SK-N-MC (cell line): ENCODE data around the gene SORBS1.

Experiments
- DNase-seq: peaks from one replicate; pipeline ENCODE4 v3.0.0-alpha.2; 2011; ENCODE audit warnings: low read depth, low spot score
- H3K27ac ChIP-seq: fragments of 200-600 bp; sonication (generic); 2 replicates; pipeline ENCODE4 v1.5.1; 2016; ENCODE audit warnings: mixed run types
- H3K36me3 ChIP-seq: fragments of 200-600 bp; sonication (generic); 2 replicates; pipeline ENCODE4 v1.6.1; 2017; ENCODE audit warnings: antibody characterized with exemption, low read length, mixed read lengths; ENCODE audit not compliant: insufficient read depth
- H3K4me3 ChIP-seq: fragments of 200-600 bp; sonication (generic); 2 replicates; pipeline ENCODE4 v1.5.1; 2016
- H3K9ac ChIP-seq: fragments of 200-600 bp; sonication (generic); 2 replicates; pipeline ENCODE4 v1.8.0; 2017; ENCODE audit warnings: mixed run types, mixed read lengths; ENCODE audit not compliant: insufficient read length
- H3K9me3 ChIP-seq: fragments of 200-600 bp; sonication (generic); 2 replicates; pipeline ENCODE4 v1.6.1; 2017; ENCODE audit warnings: low read depth, mild to moderate bottlenecking, antibody characterized with exemption, low read length, moderate library complexity, mixed read lengths
- EZH2 ChIP-seq: fragments of 200-600 bp; sonication (generic); IDR thresholded peaks from one replicate; pipeline ENCODE4 v1.6.1; 2017; ENCODE audit warnings: antibody characterized with exemption
- FOXP2 ChIP-seq: optimal IDR thresholded peaks from 2 replicates; pipeline ENCODE3; 2011; ENCODE audit warnings: mild to moderate bottlenecking, moderate library complexity; ENCODE audit not compliant: insufficient read depth; ENCODE audit errors: extremely low read length, control extremely low read depth
- POLR2AphosphoS5 ChIP-seq: IDR thresholded peaks from 2 replicates; pipeline ENCODE4 v1.6.1; 2012; ENCODE audit warnings: mild to moderate bottlenecking, low read depth, low read length, borderline replicate concordance

SORBS1 gene

GRCh38 chr10:95406651-95407280 lies 154.4 kb downstream of the SORBS1 start:
- no peak for TF ChIP-seq POLR2AphosphoS5
- no peak for TF ChIP-seq EZH2
- no peak for TF ChIP-seq FOXP2
- no peak for DNase-seq
- no peak overlapping the region for H3K4me3 ChIP-seq
- H3K9ac ChIP-seq: no peak overlapping the region
- H3K36me3 ChIP-seq: no peaks in the 10 kb centered on the region
- H3K9me3 ChIP-seq: no peaks in the 10 kb centered on the region
- H3K27ac ChIP-seq: no peak overlapping the region

DNA sequence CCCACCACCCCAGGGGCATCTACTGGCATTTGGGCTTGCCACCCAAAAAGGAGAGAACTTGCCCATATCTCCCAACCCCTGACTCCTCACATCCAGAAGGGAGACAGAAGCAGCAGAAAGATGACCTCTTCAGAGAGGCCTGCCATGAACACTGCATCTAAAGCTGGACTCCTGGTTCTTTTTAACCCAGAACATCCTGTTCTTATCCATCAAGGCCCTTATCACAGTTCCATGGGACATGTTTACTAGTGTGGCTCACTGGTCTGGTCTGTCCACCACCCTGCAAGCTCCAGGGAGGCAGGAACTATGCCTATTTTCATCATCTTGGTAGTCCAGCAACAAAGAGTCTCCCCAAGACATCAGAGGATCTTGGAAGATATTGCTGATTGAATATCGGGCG lies 155.5 kb downstream of the SORBS1 start:
- H3K4me3 ChIP-seq: no peak overlapping the region
- DNase-seq: no peak
- no peak overlapping the region for H3K27ac ChIP-seq
- no peaks in the 10 kb centered on the region for H3K36me3 ChIP-seq
- no peaks in the 10 kb centered on the region for H3K9me3 ChIP-seq
- H3K9ac ChIP-seq: no peak overlapping the region
- no peak for TF ChIP-seq POLR2AphosphoS5
- no peak for TF ChIP-seq EZH2
- TF ChIP-seq FOXP2: no peak

DNA sequence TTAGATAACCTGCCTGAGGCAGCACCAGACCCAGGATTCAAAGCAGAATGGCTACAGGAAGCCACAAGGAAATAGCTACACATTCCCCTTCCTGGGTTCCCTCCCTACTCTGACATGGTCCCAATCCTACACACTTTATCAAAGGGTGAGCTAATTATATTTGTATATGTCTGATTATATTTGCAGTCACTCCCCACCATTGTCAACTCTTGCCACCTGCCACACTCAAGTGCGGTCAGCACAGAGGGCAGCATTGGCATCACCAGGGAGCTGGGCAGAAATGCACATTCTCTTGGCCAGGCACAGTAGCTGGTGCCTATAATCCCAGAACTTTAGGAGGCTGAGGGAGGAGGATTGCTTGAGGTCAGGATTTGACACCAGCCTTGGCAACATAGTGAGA lies 156.3 kb downstream of the SORBS1 start:
- Histone ChIP-seq H3K9me3 (no peaks in the 10 kb centered on the region), H3K36me3 (no peaks in the 10 kb centered on the region), H3K27ac (no peak overlapping the region), H3K4me3 (no peak overlapping the region), H3K9ac (no peak overlapping the region)
- DNase-seq: no peak
- TF ChIP-seq EZH2 (no peak), FOXP2 (no peak), POLR2AphosphoS5 (no peak)

GRCh38 chr10:95404462-95404858 lies 156.7 kb downstream of the SORBS1 start:
- H3K4me3 ChIP-seq: no peak overlapping the region
- H3K36me3 ChIP-seq: no peaks in the 10 kb centered on the region
- no peak for TF ChIP-seq EZH2
- DNase-seq: no peak
- no peak overlapping the region for H3K9ac ChIP-seq
- no peak overlapping the region for H3K27ac ChIP-seq
- no peaks in the 10 kb centered on the region for H3K9me3 ChIP-seq

DNA sequence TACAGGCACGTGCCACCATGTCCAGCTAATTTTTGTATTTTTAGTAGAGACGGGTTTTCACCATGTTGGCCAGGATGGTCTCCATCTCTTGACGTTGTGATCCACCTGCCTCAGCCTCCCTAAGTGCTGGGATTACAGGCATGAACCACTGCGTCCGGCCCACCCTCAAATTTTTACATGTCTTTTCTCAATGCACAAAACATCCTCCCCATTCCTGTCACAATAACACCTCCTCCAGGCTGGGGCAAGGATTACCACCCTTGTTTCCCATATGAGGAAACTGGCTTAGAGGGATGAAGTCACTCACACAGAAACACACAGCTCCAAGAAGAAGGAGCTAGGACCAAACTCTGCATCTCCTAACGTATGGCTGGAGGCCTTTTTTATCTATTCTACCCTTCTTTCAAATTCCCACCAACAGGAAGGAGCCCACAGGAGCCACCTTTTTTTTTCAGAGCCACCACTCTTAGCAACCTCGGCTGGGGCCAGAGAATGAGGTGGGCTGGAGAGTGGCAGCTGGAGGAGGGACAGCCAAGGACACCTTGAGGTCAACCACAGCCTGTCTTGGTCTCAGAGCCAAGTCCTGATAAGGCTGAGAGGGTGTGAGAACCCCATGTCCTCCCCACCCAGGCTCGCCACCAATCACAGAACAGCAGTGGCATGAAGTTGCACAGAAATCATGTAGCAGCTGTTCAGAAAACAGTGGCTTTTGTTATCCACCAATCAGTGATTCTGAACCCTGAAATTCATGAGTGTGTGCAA lies 157.3 kb downstream of the SORBS1 start:
- no peak for DNase-seq
- Histone ChIP-seq H3K9ac (no peak overlapping the region), H3K27ac (no peak overlapping the region), H3K9me3 (no peaks in the 10 kb centered on the region), H3K4me3 (no peak overlapping the region), H3K36me3 (no peaks in the 10 kb centered on the region)
- TF ChIP-seq FOXP2: no peak
- no peak for TF ChIP-seq POLR2AphosphoS5
- TF ChIP-seq EZH2: no peak

DNA sequence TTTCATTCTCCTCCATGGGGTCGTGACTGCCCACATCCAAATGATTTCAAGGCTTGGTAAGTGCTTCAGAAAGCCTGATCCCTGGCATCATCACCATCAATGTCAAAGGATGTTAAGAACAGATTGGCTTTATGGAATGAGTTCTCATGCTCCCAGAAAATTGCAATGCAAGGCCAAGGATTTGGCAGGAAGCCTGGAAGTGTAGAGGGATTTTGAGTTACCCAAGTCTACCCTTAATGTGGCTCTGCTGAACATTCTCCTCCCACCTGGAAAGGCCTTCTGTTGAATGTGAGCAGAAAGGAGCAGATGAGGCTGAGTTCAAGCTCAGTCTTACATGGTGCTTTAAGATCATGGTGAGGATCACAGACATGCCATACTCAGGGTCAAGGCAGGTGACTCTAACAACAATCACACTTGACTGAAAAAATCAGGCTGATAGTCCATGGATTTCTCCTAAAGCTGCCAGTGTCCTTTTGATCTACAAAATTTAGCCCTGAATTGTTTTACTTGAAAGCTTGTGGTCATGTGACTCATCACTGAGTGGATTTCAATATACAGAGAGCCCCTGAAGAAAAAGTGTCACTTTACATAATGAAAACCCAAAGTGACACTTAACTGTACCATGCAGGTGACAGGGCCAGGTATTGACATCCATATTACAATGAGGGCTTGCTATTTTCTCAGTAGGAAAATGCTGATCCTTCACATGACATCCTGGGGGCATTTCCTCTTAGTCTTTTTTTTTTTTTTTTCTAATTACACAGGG lies 159.3 kb downstream of the SORBS1 start:
- no peak for TF ChIP-seq EZH2
- TF ChIP-seq FOXP2: no peak
- TF ChIP-seq POLR2AphosphoS5: no peak
- Histone ChIP-seq H3K27ac (no peak overlapping the region), H3K4me3 (no peak overlapping the region), H3K36me3 (no peaks in the 10 kb centered on the region), H3K9me3 (no peaks in the 10 kb centered on the region), H3K9ac (no peak overlapping the region)
- no peak for DNase-seq

DNA sequence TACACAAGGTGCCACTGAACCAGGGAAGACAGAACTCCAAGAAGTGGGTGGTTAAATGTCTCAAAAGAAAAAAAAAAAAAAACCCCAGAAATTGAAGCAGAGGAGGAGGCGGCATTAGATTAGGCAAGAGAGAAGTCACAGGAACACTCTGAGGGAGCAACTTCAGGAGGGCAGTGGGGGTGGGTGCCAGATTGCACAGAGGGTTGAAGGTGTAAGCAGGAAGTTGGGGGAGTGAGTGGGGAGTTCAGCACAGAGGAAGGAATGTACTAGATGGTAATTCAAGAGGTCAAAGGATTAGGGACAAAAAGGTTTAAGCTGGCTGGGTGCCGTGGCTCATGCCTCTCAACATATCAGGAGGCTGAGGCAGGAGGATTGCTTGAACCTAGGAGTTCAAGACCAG lies 160.4 kb downstream of the SORBS1 start:
- H3K36me3 ChIP-seq: no peaks in the 10 kb centered on the region
- H3K27ac ChIP-seq: no peak overlapping the region
- H3K4me3 ChIP-seq: no peak overlapping the region
- no peak for DNase-seq
- no peak overlapping the region for H3K9ac ChIP-seq
- TF ChIP-seq EZH2: no peak
- no peak for TF ChIP-seq POLR2AphosphoS5
- TF ChIP-seq FOXP2: no peak
- no peaks in the 10 kb centered on the region for H3K9me3 ChIP-seq

DNA sequence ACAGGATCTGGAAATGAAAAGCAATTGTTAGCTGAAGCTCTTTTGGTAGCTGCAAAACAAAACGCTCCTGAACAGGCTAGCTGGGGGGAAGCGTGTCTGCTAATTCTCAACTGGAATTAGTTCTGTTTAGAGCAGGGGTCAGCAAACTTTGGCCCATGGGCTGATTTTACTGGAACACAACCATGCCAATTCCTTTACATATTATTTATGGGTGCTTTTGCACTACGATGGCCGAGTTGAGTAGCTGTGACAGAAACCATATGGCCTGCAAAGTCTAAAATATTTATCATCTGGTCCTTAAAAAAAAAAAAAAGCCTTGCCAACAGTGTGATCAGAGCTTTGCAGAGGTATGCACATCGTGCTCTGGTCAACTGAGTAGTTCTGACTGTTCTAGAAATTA lies 162.0 kb downstream of the SORBS1 start:
- DNase-seq: no peak
- Histone ChIP-seq H3K27ac (no peak overlapping the region), H3K4me3 (no peak overlapping the region), H3K9me3 (no peaks in the 10 kb centered on the region), H3K36me3 (no peaks in the 10 kb centered on the region), H3K9ac (no peak overlapping the region)
- no peak for TF ChIP-seq EZH2
- no peak for TF ChIP-seq POLR2AphosphoS5
- TF ChIP-seq FOXP2: no peak
